HG02938 (cell line): ENCODE measurements around the gene GSN.

Experiments
- ATAC-seq: cut with Tn5 transposase; IDR thresholded peaks from one replicate; pipeline ENCODE4 v1.9.1; 2021; ENCODE audit warnings: mild to moderate bottlenecking, moderate library complexity; ENCODE audit not compliant: unreplicated experiment

The GSN gene

DNA sequence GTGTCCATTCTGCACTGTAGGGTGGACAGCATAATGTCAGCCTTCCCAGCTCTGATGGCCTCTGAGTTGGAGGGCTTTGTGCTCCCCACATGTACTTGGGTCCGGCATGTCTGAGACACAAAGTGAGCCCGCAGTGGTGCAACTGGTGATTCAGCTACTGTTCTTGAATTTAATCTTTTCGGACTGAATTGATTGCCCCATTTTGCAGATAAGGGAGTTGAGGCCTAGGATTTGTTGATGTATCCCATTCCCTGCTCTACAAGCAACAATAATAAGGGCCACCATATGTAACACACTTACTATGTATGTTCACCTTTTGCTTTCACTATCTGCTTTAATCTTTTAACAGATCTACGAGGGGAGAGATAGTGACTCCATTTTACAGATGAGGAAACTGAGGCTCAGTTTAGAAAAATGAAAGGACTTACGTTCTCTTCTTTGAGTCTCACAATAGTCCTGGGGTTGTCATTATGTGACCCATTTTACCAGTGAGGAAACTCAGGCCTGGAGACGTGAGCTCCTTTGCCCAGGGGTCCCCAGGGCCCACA lies 4.5 kb downstream of the GSN start:
- ATAC-seq: no peak

DNA sequence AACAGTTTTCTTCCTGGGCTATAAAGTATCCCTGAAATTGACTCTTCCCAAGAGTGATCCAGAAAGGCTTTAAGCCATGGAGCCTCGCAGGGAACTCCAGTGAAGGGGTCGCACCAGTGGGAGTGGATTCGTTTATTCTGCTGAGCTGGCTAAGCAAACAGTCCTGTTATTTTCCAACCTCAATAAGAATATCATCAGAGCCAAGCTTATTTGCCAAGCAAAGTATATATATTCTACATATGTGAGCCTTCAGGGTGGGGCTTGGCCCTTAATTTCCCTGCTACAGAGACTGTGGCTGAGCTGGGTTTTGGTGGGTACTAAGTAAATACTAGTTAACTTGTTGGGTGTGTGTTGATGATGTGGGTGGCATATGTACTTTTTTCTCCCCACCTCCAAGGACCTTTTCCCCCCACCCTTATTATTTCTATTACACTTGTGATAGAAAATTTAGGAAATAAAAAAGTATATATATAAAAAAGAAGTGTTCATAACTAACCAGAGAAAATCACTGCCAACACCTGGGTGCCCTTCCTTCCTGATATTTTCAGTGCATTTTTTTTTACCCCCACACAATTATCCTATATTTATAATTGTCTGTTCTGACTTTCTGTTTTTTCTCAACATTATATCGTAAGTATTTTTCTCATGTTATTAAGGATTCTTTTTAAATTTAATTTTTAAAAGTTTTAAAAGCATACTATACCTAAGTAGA lies 5.3 kb downstream of the GSN start:
- ATAC-seq: no peak

DNA sequence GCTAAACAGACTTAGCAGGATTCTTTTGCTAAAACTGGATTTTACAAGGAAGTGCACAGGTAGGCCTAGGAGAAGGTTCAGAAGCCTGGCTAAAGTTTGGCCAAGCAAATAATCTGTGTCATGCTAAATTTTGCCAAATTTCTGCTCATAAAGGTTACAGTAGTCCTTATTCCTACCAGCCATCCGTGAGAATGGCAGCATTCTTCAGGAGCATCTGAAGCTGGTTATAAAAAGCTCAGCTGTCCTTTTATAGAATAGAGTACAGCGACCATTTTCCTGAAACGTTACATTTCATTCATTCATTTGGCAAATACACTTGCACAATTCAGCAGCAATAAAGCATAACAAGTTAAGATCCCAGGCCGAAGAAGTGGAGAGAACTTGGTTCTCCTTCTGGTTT lies 6.9 kb downstream of the GSN start:
- ATAC-seq: no peak

DNA sequence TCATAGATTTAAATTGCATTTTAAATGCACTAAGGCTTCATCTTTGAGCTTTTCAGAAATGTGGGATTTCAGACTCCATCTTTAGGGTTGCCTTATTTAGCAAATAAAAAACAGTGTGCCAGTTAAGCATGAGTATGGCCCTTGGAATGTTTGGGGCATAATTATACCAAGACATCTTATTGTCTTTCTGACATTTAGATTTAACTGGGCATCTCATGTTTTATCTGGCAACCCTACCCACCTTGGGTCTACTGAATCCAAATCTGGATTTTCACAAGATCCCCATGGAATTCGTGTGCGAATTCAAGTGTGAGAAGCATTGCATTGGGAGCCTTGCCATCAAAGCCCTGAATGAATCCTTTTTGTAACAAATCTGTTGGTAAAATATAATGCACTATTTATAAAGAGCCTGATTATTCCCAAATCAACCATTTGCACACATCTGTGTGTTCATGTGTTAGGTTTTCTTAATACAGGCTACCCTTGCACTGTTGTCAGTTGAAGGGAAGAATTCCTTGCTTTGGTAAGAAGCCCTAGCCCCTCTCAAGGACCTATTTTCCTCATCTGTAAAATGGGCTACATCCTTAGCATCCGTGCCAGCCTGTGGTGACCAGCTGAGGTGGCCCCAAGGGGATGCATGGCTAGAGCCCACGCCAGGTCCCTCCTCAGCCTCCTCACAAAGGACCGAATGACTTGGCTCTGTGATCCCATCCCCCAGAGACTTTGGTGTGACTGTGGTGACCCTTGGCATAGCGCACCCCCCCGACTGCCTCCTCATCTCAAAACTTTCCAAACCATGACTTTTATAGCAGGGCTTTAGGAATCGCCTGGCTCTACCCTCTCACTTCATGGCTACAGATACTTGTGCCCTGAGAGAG lies 8.1 kb downstream of the GSN start:
- no peak for ATAC-seq

DNA sequence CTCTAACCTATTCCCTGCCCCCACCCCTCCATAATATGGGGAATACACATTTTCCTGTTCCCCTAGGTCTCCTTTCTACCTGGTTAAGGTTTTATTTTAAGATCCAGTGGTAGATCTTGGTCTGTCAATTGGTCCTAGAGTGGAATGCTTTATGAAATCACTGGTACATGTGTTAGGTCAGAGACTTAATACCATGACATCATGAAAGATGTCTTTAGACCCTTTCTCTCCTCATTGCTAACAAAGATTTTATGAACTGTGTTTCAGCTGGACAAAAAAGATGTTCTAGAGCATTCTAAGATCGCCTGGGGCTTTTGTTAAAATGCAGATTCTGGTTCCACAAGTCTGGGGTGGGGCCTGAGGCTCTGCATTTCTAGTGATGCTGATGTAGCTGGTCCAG lies 9.1 kb downstream of the GSN start:
- no peak for ATAC-seq

DNA sequence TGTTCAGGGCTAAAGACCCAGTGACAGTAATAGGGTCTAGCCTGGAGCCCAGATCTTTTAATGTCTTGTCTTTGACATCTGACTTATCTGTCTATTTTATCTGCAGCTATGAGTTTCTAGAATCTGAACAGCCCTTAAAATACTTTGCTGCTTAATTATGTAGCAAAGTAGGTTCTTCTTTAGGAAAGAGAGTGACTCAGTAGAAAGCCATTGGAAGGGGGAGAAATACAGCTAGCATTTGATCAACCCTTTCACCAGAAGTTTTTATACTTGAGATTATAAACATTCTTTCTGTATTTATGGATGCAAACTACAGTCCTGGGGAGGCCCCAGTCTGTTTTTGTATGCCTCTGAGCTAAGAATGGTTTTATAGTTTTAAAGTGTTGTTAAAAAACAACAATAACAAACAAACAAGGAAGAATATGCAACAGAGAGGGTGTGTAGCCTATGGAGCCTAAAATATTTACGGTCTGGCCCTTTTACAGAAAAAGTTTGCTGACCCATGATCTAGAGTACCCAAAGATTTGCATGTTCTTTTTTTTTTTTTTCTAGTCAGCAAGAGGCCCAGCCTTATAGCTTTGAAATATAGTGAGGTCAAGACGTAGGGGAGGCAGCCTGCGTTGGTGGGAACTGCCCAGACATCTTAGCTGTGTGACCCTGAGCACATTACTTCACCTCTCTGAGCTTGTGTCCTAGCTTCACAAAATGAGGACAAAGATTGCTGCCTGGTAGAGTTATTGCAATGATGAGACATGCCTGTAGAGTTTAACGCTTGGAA lies 9.7 kb downstream of the GSN start:
- no peak for ATAC-seq

DNA sequence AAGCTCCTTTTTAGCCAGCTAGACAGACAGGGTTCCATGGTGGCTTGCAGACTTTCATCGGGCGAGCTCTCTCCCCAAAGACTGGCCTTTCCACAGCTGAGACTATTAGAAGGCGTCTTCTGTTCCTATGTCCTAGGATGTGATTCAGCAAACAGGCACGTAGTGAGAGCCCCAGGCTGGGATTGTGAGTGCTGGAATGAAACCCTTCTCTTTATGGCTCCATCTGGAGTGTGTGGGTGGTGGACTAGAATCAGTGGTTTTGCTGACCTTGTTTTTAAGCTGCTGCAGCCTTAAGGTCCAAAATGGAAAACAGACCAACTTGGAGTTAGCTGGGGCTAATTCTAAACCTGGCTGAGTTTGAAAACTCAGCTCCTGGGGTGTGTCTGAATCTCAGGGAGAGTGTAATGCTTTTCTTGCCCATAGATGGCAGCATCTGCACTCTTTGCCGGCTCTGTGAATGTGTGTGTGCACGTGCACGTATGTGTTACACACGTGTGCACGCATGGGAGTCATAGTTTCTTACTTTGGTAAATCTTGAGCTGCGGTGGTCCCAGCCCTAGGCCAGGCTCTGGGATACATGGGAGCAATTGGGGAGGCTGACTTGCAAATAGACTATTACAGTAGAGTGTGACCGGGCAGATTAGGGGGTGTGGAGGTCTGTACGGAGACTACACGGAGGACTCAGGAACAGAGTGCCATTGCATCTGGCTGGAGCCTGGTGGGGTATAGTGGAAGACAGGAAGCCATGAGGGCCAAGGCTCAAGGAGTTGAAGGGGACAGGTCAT lies 10.7 kb downstream of the GSN start:
- ATAC-seq: no peak

DNA sequence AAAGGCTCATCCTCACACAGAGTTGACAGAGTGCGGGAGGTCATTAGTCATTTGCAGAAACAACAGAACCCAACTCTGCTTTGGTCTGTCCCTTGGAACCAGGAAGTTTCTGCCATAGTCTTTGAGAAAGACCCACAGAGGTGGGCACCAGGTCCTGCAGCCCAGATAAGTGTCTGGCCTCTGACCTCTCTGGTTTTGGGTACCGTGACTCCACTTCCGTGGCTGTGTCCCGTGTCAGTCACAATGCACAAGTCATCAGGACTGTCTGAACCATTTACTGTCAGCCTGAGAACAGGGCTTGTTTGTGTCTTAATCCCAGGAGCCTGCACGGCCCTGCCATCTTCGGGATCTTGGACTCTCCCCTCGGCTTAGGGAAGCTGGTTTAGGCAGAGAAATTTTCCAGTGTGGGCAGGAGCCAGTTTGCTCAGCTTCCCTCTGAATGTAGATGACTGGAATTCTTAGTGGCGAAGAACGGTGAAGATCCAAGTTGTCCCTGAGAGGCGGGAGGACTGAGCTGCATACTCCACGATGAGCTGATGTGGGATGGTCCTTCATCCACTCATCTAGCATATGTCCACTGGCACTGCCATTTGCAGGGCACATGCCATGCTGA lies 11.9 kb downstream of the GSN start:
- ATAC-seq: no peak

DNA sequence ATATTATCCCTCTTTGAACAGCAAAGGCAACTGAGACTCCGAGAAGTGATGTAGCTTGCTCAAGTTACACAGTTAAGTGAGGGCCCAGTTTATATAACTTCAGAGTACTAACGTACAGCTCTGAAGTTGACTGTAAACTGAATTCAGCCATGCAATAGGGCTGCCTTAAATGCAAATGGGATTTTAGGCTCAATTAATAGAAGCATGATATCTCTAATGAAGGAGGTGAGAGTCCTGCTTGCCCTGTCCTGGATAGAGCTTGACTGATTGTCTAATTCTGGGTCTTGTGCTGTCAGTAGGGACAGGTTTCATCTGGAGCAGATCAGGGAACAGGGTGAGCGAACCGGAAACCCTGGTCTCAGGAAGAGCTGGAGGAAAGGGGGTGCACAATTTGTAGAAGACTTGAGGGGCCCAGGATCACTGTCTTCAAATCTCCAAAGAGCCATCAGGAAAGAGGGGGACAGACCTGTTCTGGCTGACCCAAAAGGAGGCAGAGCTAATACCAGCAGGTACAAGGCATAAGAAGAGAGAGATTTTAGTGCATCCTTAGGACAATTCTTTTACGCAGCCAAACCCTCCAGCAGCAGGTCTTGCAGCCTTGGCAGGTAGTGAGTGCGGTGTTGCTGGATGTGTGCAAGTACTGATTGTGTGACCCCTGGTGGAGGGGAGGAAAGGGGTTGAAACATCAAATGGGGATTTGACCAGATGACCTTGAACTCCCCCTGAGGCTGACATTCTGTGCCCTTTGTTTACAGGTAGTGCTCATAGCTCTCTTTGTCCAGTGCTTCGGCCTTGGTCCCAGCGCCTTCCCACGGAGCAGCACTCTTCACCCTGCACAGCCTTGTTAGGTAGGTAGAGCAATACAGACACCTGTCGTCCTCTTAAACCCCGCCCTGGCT lies 13.0 kb downstream of the GSN start:
- no peak for ATAC-seq

DNA sequence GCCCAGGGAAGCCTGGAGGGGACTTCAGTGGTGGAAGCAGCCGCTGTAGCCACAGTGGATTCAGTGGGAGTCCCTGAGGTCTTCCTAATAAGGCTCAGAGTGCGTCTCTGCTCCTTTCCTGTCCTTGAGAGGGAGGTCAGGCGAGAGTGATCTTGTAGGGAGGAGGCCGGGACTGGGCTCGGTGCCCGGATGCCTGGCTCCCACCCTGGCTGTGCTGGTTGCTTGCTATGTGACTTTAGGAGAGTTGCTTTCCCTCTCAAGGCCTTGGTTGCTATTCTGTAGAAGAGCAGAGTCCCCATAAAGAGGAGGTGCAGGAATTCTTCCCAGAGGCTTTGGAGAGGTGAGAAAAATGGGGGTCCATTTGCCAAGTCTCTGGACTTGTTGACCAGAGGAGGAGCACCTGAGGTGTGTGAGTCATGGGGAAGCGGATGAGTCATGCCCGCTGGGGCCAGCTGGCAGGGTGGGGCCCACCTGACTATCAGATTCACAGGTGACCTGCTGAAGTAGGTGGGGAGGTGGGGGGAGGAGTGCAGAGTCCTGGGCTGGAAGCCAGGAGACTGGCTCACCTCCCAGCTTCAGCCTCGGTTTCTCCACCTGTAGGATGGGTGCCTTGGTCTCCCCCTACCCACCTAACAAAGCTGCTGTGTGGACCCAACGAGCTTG lies 13.8 kb downstream of the GSN start:
- ATAC-seq: no peak

DNA sequence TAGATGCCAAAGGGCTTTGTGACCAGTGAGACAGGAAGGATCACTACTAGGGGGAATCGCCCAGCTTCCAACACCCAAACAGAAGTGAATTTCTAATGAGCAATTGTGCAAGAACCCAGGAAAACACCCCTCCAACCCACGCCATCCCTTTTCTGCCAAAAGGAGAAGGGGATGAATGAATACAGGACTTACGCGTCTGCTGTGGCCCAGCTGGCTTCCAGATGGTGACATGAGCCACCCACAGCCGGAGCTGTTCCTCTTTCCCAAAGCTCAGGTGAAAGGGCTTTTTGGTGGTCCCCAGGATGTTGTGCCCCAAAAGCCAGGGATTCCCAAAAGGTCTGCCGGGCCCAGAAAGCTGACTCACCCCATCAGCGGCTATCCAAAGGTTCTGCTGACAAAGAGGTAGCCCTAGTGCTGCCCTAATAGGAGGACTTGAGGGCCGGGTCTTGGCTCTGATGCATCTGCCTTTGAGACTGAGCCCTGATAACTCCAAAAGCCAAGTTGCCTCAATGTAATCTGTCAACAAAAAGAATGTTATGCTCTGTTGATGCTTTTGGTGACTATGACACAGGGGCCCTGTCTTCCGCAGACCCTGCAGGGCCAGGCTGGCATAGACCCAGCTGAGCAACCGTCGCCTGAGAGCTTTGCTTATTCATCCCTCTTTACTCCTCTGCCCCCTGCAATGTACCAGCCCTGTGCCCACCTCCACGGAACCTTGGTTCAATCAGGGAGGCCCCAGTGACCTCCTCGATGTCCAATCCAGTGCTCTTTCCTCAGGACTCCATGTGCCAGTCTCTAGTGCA lies 14.5 kb downstream of the GSN start:
- no peak for ATAC-seq

DNA sequence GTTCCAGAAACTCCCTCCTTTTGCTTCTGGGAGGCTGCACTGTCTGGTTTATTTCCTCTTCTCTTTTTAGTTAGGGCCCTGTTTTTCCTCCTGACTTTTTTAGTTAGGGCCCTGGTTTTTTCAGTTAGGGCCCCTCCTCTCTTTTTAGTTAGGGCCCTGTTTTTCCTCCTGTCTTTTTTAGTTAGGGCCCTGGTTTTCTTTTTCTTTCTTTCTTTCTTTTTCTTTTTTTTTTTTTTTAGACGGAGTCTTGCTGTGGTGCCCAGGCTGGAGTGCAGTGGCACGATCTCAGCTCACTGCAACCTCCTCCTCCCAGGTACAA lies 15.1 kb downstream of the GSN start:
- ATAC-seq: no peak

DNA sequence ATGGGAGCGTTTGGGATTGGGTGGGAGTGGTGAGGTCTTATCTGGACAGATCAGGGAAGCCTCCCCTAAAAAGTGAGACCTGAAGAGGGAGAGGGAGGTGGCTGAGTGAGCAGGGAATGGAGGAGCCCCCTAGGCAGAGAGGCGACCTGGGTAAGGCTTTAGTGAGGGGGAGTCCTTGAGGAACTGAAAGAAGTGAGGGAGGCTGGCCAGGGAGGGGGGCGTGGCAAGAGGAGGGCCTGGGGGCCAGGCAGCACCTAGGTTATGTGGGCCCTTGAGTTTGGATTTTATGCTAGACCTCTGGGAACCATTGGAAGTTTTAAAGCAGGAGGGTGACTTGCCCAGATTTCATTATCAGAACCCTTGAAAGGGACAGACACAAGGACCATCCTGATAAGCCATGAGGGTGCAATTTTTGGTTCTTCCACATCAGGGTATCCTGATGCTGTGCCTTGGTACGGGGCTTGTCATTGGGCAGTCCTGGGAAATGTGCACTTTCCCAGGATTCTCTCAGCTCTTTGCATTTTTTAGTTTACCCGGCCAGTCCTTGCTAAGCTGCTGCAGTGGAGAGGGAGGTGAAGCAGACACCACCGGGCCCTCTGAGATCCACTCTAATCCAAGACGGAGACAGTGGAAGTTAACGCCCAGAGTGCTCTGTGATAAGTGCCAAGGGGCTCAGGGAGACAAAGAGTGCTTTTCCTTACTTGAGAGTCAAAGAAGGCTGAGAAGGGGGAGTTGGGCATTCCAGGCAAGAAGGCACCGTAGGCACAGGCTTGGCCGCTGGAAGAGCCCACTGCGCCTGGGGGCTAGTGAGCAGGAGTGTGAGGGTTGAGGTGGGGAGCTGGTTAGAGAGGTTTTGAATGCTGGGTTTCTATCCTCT lies 16.1 kb downstream of the GSN start:
- no peak for ATAC-seq

DNA sequence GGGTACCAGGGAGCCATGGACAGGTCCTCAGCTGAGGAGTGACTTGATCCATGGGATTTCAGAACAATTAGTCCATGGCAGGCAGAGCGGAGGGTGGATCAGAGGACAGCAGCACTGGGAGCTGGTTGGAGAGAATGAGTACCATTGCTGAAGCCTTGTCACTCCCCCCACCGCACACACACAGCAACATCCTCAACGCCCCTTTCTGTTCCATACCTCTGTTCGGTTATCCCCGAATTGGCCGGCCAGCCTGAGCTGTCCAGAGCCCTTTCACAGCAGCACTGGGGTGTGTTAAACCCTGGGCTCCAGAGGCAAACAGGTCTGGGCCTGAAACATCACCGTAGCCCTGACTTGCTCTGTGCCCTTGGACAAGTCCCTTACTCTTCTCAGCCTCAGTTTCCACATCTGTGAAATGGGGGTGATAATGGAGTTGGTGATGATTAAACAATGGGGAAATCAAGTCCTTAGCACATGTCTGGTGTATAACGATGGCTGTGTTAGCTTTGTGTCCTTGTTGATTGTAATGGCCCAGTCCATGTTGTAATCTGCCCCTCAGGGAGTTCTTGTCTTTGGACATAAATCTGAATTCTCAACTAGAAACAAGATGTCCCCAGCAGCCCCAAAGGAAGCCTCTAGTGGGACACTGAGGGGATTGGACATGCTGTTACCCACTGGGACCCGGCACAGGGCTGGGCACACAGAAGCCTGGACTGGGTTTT lies 16.9 kb downstream of the GSN start:
- ATAC-seq: no peak

DNA sequence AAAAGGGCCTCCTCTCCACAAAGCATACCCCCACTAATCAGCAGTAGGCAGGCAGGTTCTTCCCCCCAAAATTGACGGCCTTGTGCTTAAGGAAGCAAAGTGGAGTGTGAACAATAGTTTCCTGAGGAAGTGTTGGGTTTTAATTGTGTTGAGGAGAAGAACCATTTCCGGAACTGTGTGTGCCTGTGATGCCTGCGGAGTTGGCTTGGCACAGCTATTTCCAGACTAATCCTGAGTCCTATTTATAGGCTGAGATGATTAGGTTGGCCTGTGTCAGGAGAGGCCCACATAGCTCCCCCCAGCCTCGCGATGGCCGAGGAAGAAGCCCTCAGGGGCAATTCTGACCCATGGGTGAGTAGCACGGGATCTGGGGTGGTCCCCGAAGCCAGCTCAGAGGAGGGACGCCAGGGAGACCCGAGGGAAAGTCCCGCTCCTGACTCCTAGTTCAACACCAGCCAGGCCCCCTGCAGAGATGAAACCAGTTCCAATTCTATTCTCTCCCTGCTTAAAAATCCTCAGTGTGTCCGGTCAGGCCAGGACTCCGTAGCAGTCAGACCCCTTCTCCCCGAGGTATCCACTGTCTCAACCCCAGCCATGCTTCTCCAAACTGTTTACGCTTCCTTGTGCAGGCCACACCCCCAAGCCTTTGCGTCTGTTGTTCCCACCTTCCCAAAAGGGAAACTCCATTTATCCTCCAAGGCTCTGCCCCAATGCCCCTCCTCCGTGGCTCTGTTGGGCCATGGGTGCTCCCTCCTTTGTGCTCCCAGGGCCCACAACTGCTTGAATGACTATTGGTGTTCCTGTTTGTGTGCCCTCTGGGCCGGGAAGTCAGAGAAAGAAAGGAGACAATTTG lies 18.1 kb downstream of the GSN start:
- no peak for ATAC-seq

DNA sequence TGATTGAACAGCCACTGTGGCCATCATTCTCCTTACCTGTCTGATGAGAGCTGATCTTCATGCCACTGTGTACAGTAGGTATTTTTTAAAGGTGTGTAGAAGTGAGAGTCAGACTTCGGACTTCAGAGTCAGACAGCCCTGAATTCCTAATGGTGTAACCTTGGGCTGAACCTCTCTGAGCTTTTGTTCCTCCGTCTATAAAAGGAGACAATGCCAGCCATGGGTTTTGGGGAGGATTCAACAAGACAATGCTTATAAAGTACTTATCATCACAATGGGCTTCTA lies 18.7 kb downstream of the GSN start:
- ATAC-seq: no peak
